OCI-LY7 (cell line): ENCODE measurements around the gene FRAS1.

Experiments used
- EZH2phosphoT487 ChIP-seq: fragments of 200-600 bp; sonication (generic); IDR thresholded peaks from 2 replicates; pipeline ENCODE4 v1.6.1; 2018; ENCODE audit warnings: low read depth, borderline replicate concordance, mild to moderate bottlenecking, mixed run types, antibody characterized with exemption, low read length, moderate library complexity, mixed read lengths
- TF ChIP-seq, protein P1 (sequence below): fragments of 200-600 bp; sonication (generic); conservative IDR thresholded peaks from 2 replicates; pipeline ENCODE4 v1.5.1; 2014; ENCODE audit warnings: mild to moderate bottlenecking, antibody characterized with exemption, low read length, moderate library complexity, mixed read lengths

- TF ChIP-seq, protein P1, sequence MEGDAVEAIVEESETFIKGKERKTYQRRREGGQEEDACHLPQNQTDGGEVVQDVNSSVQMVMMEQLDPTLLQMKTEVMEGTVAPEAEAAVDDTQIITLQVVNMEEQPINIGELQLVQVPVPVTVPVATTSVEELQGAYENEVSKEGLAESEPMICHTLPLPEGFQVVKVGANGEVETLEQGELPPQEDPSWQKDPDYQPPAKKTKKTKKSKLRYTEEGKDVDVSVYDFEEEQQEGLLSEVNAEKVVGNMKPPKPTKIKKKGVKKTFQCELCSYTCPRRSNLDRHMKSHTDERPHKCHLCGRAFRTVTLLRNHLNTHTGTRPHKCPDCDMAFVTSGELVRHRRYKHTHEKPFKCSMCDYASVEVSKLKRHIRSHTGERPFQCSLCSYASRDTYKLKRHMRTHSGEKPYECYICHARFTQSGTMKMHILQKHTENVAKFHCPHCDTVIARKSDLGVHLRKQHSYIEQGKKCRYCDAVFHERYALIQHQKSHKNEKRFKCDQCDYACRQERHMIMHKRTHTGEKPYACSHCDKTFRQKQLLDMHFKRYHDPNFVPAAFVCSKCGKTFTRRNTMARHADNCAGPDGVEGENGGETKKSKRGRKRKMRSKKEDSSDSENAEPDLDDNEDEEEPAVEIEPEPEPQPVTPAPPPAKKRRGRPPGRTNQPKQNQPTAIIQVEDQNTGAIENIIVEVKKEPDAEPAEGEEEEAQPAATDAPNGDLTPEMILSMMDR = no peak
- no peak for TF ChIP-seq EZH2phosphoT487
Observed at GRCh38 chr4:78061939-78062570, 4.9 kb downstream of the FRAS1 start.
